ENCODE data around the gene SFRP2.
A peak's percentile ranks its signal among the peaks of the same experiment; 100 is the strongest.

Gene SFRP2

GRCh38 chr4:153765894-153766293 lies 23.0 kb downstream of the SFRP2 start:
- DNase-seq = no peak

DNA sequence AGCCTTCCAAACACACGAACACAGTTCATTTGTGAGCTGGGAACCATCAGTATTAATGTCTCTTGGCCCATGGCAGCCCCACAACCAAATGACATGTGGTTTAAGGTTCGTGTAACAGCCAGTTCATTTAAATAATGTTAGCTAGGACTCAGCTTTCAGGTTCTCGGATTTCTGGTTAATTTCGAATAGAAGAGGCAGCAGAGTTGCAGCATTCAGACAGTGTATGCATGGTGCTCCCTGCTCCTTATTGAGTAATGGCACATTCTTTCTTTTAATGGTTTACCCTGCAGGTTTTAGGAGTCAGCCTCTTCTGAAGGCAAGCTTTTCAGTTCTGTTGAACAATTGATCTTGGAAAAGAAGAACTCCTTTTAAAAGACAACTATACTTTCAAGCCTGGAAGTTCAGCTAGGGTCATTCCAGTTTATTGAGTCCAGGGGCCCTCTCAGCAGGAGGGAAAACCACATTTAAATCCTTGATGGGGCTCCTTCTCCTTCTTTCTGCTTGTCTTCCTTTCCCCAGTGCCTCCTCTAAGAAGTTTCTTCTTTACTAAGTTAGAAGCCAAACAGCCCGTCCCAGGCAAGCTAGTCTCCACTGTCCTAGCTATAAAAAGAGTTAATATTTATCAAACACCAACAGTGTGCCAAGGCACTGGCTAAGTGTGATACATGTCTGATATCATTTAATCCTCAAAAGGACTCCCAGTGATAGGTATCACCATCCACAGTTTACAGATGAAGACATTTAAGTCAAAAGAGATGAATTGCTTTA lies 24.1 kb downstream of the SFRP2 start:
- no peak for DNase-seq

- no peak for DNase-seq
Measured at GRCh38 chr4:153763404-153763803, 25.5 kb downstream of the SFRP2 start.

DNA sequence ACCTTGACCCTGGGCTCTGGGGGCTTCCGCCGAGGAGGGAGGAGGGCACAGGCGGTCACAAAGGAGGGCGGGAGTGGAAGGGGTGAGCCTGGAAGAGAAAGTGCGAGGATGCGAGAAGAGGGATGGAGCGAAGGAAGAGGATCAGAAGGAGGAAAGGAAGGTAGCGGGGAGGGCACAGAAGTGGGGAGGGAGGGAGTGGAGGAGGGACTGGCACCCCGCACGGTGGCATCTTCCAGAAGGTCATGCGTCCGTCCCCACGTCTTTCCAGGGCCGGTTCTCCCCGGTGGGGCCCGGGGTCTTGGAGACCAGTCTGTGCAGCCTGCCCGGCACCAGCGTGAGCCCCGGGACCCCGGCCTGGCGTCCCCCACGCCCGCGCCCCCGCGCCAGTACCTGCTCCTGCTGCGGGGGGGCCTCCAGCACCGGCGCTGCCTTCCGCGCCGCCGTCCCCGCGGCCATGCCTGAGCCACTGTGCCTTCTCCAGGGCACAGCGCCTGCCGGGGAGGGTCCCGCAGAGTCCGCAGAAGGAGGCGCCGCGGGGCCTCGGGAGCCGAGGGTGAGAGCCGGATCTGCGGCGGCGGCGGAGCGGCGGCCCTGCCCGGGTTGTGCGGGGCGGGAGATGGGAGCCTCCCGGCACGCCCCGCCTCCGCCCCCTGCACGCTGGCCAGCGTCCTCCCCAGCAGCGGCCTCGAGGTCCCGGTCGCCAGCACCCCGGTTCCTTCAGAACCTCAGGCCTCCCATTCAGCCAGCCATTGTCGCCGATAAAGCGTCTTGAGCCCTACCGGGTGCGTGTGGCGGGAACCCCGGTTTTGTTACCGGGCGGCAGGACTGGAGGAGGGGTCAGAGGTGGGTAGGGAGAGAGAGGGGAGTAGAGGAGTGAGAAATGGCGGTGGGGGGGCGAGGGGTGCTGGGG lies 29.2 kb downstream of the SFRP2 start, which contains the start of gene RNF175:
Gene RNF175, minus strand, starts transcription at position 618 of the 910 bp plus-strand sequence. Its CDS starts 162 bp downstream, at position 456.
- DNase-seq = peak; percentile 38

DNA sequence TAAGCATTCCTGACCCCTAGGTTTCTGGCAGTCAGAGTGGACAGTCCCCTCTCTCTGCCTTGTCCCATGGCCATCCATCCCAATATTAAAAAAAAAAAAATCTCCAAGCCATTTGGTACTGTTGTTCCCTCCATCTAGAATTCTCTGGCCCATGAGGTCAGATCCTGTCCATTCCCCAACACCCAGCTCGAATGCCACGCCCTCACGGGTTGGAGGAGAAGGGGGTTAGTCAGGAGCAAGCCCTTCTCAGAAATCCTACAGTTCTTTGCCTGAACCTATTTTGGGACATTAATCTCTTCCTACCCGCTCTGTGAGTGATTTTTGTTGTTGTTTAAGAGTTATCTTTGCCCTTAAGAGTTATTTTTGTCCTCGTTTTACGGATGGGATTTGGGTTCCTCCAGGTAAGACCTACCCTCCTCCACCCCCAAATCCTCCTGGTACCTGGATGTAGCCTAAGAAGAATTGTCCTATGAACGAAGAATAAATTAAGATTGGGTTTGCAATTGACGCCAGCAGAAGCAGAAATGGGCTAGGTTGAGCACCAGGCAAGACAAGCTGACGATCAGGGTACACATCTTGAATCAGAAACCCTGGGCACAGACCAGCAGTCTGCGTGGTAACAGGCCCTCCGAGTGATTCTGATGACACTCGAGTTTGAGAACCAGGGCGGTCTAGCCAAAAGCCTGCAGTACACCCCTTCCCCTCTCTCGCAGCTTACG lies 30.0 kb downstream of the SFRP2 start:
- DNase-seq = no peak

DNA sequence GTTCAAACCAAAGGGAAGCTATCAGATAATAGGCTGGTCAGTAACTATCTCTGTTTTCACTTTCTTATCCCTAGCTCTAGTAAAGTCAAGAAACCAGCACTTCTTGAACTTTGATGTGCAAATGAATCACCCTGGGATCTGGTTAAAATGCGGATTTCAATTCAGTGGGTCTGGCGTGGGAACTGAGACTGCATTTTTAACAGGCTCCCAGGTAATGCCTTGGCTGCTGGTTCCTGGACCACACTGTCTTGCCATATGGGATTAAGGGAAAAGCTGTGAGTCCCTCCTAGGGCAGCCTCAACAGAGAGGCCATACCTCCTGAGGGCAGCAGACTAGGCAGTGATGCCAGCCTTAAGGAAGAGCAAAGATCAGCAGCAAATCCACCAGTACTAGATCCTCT lies 30.7 kb downstream of the SFRP2 start:
- DNase-seq = no peak

DNA sequence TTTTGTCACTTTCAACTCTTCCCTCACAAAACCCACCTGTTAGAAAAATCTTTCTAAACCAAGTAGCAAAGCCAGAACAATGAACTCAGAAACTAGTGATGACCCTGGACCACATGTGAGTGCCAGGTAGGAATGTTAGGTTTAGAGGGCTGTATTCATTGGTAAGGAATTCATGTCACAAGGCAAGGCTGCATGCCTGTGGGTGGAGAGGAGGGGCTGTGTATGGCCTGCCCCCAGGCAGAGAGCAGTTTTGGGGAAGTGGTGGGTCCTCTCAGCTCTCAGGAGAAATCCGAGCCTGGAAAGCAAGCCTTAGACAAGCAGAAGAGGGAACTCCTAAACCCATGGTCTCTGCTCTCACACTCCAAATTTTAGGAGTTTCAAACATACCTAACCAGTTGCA lies 31.5 kb downstream of the SFRP2 start:
- no peak for DNase-seq

GRCh38 chr4:153755186-153755585 lies 33.7 kb downstream of the SFRP2 start:
- DNase-seq = peak; percentile 22

DNA sequence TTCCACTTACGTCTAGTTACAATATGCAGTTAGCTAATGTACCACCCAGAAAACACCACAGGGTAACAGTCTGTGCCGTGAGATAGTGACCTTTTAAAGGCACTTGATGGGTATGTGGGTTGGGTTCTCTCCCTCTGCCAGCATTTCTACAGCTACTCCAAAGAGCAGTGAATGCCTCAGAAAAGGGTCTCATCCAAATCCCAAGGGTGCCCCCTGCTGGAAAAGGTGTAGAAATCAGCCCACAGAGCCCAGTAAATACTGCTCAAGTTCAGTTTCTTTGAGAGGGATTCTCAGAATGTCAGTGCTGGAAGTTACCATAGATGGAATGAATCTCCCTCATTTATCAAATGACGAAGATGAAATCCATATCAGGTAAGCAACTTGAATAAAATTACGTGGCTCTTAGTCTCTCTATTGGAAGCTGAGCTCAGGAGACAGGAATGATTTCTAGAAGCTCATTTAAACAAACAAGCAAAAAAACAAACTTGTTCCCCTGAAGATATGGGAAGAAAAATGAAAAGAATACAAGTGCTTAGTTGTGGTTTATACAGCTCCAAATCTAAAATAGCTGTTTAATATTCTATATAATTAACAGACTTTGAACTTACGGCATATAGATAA lies 38.6 kb downstream of the SFRP2 start:
- peak; percentile 75 for DNase-seq

GRCh38 chr4:153748378-153748777 lies 40.5 kb downstream of the SFRP2 start:
- DNase-seq = no peak

- no peak for DNase-seq
Measured at GRCh38 chr4:153747406-153747955, 41.4 kb downstream of the SFRP2 start.

- DNase-seq = no peak
Measured at GRCh38 chr4:153745651-153746050, 43.2 kb downstream of the SFRP2 start.

DNA sequence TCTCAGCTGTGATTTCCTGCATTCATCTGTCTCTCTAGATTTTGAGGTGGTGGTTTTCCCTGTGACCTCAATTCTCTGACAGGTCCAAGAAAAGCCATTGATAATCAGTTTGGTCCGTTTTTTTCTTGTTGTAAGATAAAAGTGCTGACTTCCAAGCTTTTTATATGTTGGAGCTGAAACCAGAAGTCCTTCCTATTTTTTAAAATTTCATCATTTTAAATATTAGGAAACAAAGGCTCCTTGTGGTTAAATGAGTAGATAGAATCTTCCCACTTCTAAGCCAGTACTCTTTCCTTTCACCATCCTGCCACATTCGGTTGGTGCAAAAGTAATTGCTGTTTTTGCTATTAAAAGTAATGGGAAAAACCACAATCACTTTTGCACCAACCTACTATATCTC lies 47.3 kb downstream of the SFRP2 start:
- DNase-seq = no peak

DNA sequence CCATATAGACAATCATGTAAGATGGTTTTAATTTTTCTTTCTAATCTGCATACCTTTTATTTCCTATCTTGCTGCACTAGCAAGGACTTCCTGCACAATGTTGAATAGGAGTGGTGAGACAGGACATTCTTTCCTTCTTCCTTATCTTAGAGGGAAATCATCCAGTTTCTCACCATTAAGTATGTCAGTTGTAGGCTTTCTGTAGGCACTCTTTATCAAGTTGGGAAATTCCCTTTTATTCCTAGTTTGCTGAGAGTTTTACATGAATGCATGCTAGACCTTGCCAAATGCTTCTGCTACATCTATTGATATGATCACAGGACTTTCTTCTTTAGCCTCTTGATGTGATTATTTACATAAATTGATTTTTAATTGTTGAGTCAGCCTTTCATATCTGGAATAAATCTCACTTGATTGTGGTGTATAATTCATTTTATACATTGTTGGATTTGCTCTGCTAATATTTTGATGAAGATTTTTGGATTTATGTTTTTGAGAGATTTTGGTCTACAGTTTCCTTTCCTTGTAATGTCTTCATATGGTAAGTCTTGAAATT lies 52.9 kb downstream of the SFRP2 start:
- no peak for DNase-seq

- DNase-seq = no peak
Measured at GRCh38 chr4:153733751-153734448, 55.0 kb downstream of the SFRP2 start.

- DNase-seq = no peak
Measured at GRCh38 chr4:153731239-153731638, 57.6 kb downstream of the SFRP2 start.
